AG04450 (cell line): ENCODE results near the gene GREM1. TPM values are rescaled to one million over a fixed set of nuclear protein-coding genes. Genes with fewer than 3 reads are reported as not detected.

Source experiments
- CTCF ChIA-PET: fragments of 300-600, 350-600 bp; formaldehyde crosslinking; extraction: SDS; loops from one replicate; lab custom pipeline; 2022; ENCODE audit warnings: antibody characterized with exemption, inconsistent platforms; lab: Charles Lee
- POLR2A ChIA-PET: fragments of 350-600 bp; formaldehyde crosslinking; extraction: SDS; loops from one replicate; lab custom pipeline; 2021; ENCODE audit warnings: antibody characterized with exemption, inconsistent platforms; lab: Yijun Ruan, JAX
- DNase-seq: peaks from one replicate; pipeline ENCODE4 v3.0.0-alpha.2; 2011; ENCODE audit warnings: low read depth, low spot score
- H3K27ac ChIP-seq: one replicate; pipeline ENCODE4 v1.5.1; 2012; ENCODE audit warnings: low read depth, low read length, control low read depth
- H3K27me3 ChIP-seq: one replicate; pipeline ENCODE4 v1.6.0; 2012; ENCODE audit warnings: low read length; ENCODE audit not compliant: control insufficient read depth, insufficient read depth
- H3K4me3 ChIP-seq: 2 replicates; pipeline ENCODE4 v1.5.1; 2011; ENCODE audit warnings: mild to moderate bottlenecking, low read depth, low read length, control low read depth
- H3K9me3 ChIP-seq: 2 replicates; pipeline ENCODE4 v1.5.1; 2012; ENCODE audit warnings: low read length; ENCODE audit not compliant: control insufficient read depth, insufficient read depth
- polyA plus RNA-seq: library from polyadenylated mRNA; depleted of rRNA; stranded (reverse); fragments of >200 nt; gene quantifications from 2 replicates; pipeline ENCODE4 v1.2.3, GENCODE V29; 2011
- TF ChIP-seq, protein P1 (sequence below): IDR thresholded peaks from 2 replicates; pipeline ENCODE4 v1.5.1; 2011; ENCODE audit warnings: low read depth, low read length, control low read depth, inconsistent platforms

GREM1 gene
- polyA plus RNA-seq, 1 experiment: 2,858 TPM

DNA sequence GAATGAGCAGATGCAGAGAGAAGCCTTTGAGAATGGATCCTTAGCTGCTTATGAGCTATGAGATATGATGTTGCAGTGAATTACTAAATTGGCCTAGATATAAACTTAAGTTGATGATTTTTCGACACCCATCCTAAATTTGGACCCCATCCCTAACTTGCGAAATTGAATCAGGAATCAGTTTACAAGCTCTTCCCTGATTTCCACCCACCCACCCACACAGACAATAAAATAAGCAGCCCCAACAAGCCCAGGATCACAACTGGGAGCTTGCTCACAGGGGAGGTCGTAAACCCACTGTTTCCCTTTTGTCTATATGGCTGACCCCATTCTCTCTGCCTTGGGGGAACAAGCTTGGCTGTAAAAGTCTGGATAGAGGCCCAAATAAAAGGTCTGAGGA lies 57.3 kb downstream of the GREM1 start:
- TF ChIP-seq, protein P1, sequence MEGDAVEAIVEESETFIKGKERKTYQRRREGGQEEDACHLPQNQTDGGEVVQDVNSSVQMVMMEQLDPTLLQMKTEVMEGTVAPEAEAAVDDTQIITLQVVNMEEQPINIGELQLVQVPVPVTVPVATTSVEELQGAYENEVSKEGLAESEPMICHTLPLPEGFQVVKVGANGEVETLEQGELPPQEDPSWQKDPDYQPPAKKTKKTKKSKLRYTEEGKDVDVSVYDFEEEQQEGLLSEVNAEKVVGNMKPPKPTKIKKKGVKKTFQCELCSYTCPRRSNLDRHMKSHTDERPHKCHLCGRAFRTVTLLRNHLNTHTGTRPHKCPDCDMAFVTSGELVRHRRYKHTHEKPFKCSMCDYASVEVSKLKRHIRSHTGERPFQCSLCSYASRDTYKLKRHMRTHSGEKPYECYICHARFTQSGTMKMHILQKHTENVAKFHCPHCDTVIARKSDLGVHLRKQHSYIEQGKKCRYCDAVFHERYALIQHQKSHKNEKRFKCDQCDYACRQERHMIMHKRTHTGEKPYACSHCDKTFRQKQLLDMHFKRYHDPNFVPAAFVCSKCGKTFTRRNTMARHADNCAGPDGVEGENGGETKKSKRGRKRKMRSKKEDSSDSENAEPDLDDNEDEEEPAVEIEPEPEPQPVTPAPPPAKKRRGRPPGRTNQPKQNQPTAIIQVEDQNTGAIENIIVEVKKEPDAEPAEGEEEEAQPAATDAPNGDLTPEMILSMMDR: no peak
- POLR2A ChIA-PET: no interaction called here
- CTCF ChIA-PET: interaction anchor here (1.4 kb wide), 1 partner anchor 113 kb away, joined by 5 read pairs; no protein-coding TSS in a partner anchor
- Histone ChIP-seq H3K27me3 (no peaks in the 10 kb centered on the region), H3K27ac (peak overlapping the region; percentile 34), H3K4me3 (no peak overlapping the region), H3K9me3 (no peaks in the 10 kb centered on the region)
- DNase-seq: no peak

DNA sequence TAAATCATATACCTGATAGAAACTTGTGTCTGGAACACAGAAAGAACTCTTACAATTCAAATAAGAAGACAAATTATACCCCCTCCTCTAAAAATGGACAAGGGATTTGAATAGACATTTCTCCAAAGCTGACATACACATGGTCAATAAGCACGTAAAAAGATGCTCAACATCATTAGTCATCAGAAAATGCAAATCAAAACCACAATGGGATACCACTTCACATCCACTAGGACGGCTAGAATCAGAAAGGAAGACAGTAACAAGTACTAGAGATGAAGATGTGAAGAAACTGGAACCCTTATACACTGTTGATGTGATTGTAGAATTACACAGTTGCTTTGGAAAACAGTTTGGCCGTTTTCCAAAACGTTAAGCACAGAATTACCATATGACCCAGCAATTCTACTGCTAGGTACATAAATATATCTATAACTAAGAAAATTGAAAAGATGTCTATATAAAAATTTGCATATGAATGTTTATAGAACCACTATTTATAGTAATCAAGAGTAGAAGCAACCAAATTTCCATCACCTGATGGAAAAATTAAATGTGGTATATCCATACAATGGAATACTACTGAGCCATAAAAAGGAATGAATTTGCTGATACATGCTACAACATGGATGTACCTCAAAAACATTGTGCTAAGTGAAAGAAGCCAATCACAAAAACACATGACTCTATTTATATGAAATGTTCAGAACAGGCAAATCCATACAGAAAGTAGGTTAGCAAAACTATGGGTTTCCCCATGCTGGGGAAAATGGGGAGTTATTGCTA lies 60.8 kb downstream of the GREM1 start:
- H3K27me3 ChIP-seq: no peaks in the 10 kb centered on the region
- no peaks in the 10 kb centered on the region for H3K9me3 ChIP-seq
- H3K27ac ChIP-seq: no peak overlapping the region
- TF ChIP-seq, protein P1: no peak
- CTCF ChIA-PET: no interaction called here
- H3K4me3 ChIP-seq: no peak overlapping the region
- no peak for DNase-seq
- POLR2A ChIA-PET: no interaction called here

DNA sequence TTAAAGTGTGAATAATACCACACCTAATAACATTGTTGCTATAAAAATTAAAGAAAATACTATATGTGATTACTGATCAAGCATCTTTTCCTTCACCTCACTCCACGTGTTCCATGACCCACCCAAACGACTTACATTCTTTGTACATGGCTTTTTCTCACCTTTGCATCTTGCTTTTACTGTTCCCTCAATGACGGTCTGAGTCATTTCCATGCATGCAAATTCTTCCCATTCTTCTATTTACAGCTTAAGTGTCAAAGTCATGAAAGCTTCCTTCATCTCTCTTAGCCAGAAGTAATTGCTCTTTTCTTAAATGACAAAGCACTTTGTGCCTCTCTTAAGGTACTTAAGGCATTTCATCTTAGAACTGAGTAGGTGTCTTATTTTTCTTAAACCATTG lies 64.0 kb downstream of the GREM1 start:
- ChIA-PET CTCF (no interaction called here), POLR2A (no interaction called here)
- DNase-seq: no peak

DNA sequence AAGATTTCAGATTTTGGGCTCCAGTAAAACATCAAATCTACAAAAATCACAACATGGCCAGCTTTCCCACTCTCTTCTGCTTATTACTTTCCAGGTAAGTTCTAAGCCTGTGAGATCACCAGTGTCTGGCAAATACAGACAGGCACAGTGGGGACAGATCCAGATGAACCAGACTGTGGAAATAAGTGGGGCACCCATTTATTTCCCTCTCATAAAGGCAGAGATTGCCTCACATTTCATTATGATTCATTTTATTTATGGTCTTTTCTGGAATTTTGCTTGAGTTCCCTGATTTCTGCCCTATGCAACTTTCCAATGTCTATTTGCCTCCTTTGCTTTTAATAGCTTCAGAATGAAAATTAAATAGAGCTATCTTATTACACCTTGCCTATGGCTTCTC lies 66.8 kb downstream of the GREM1 start:
- Histone ChIP-seq H3K27me3 (no peaks in the 10 kb centered on the region), H3K9me3 (no peaks in the 10 kb centered on the region), H3K27ac (no peak overlapping the region), H3K4me3 (no peak overlapping the region)
- ChIA-PET CTCF (no interaction called here), POLR2A (no interaction called here)
- DNase-seq: no peak
- TF ChIP-seq, protein P1: no peak

More for the DNA sequence above, 64.0 kb downstream of the GREM1 start:
- H3K27ac ChIP-seq: no peak overlapping the region
- no peaks in the 10 kb centered on the region for H3K9me3 ChIP-seq
- no peaks in the 10 kb centered on the region for H3K27me3 ChIP-seq
- TF ChIP-seq, protein P1: no peak
- no peak overlapping the region for H3K4me3 ChIP-seq

DNA sequence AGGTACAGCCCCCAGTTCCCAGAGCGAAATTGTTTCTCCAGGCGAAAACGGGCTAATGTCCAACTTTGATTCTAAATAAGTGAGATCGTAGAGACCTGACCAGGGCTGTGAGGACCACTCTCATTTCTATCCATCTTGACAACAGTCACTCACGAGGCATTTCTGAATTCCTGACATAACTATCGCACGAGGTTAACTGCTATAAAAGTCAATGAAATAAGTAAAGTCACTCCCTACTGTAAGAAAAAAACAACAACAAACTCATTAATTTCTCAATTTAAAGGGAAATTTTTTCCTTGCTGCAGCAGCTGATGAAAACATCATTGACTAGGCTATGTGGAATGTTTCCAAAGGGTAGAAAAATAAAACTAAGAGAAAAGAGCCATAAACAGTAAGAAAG lies 69.1 kb downstream of the GREM1 start:
- no peak overlapping the region for H3K27ac ChIP-seq
- ChIA-PET CTCF (interaction anchor here (1.6 kb wide), 1 partner anchor 124 kb away, joined by 5 read pairs; no protein-coding TSS in a partner anchor), POLR2A (no interaction called here)
- no peaks in the 10 kb centered on the region for H3K27me3 ChIP-seq
- TF ChIP-seq, protein P1: no peak
- no peaks in the 10 kb centered on the region for H3K9me3 ChIP-seq
- DNase-seq: no peak
- no peak overlapping the region for H3K4me3 ChIP-seq
